GM21529 (cell line): ENCODE results near the gene PIGQ.

Source experiments
- ATAC-seq: cut with Tn5 transposase; IDR thresholded peaks from one replicate; pipeline ENCODE4 v1.9.1; 2021; ENCODE audit not compliant: unreplicated experiment

Gene PIGQ

DNA sequence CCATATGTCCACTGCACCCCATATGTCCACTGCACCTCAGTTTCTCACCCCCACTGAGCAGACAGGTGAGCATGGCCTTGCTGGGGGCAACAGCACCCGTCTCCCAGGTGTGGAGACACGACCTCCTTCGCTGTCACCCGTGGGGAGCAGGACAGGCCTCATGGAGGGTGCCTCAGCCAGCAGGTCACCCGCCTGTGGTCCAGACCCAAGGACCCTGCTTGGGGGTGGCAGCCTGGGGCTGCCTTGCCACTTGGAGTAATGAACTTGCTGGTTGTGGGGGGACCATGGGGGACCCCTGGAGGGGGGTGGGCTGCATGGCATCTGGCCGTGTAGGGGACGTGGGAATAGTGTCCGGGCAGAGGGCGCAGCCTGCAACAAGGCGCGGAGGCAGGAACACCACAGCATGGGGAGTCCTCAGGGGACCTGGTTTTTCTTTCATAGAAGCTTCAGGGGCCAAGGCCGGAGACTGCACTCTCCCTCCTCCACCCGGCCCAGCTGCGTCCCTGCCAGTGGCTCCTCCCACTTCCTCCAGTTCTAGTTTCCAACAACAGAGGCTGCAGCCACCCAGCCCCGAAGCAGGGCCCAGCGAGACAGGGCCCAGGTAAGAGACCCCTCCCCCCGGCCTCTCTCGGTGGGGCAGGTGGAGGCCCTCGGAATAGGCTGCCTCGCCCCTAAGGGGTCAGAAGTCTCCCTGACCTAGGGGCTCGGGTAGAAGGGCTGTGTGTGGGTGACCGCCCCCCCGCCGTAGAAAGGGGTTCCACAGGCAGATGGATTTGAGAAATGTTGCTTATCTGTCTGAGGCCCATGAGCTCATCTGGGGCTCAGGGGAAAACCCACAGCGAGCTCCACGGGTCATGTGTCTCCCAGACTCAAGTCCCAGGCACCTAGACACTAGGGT is 3.0 kb upstream of the PIGQ start, which contains the start of gene NHLRC4:
TSS of gene NHLRC4 (plus strand) at position 531 of the 898 bp plus-strand sequence. CDS start 1,043 bp downstream, outside the sequence.
- peak; percentile 53 for ATAC-seq

DNA sequence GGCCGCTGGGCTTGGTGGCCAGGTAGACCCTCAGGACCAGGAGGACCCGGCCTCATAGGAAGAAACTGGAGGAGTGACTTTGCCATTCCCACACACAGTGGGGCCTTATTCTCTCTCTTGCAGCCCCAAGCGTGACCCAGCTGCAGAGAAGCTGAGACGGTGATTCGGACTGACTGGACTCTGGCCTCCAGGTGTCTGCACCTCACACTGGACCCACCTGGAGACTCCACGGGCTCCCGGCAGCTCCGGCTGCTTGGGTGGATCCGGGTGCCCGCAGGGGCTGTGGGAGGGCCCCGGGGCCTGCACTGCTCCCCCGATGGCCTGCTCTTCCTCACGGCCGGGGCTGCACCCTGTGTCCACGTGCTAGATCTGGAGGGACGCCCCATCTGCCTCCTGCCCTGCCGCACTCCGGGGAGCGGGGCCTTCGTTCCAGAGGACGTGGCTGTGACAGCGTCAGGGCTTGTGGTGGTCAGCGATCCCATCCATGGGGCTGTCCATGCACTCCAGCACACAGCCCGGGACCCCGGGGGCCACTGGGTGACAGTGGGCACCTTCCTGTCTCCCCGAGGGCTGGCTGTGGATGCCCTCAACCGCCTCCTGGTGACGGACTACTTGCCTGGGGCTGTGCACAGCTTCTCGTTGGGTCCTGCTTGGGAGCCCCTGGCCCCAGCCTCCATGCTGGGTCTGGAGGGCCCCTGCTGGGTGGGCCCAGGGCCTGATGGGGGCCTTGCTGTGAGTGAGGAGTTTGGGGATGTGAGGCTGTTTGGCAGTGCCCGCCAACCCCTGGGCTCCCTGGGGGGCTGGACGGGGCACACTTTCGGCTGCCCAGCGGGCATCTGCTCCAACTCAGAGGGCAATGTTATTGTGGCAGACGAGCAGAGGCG is 2.2 kb upstream of the PIGQ start:
- no peak for ATAC-seq

DNA sequence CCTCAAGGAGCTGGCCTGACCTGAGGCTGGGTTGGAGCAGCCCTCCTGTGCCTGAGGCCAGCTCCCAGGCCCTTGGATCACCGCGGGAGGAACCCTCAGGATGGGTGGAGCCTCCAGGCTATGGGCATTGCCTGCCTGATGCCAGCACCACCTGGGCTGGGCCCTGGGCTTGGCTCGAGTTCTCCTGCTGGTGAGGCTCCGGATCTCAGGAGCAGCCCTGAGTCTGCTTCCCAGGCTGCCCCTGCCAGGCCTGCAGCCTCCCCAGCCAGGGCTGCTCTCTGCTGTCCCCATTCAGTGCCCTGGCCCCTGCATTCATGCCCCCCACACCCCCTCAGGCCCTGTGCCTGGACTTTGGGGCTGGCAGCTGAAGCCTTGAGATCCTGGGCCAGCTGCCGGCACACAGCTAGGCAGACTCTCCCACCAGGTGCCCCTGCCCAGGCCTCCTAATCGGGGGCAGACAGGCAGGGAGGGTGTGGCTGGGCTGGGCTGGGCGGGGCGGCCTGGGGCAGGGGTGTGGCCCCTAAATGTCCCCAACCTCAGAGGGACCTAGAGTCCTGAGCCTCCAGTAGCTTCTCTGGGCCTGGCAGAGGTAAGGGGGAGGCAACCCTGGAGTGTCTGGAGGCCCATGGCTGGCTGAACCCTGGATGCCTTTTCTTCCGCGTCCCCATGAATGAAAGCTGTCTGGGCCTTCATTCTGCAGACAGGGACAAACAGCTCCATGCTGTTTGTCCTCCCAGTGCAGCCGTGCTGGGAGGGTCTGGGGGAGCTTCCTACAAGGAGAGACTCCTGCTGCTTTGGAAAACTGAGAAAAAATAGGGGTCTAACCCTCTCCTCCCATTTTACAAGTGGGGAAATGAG is 1.1 kb upstream of the PIGQ start:
- ATAC-seq, result no peak

DNA sequence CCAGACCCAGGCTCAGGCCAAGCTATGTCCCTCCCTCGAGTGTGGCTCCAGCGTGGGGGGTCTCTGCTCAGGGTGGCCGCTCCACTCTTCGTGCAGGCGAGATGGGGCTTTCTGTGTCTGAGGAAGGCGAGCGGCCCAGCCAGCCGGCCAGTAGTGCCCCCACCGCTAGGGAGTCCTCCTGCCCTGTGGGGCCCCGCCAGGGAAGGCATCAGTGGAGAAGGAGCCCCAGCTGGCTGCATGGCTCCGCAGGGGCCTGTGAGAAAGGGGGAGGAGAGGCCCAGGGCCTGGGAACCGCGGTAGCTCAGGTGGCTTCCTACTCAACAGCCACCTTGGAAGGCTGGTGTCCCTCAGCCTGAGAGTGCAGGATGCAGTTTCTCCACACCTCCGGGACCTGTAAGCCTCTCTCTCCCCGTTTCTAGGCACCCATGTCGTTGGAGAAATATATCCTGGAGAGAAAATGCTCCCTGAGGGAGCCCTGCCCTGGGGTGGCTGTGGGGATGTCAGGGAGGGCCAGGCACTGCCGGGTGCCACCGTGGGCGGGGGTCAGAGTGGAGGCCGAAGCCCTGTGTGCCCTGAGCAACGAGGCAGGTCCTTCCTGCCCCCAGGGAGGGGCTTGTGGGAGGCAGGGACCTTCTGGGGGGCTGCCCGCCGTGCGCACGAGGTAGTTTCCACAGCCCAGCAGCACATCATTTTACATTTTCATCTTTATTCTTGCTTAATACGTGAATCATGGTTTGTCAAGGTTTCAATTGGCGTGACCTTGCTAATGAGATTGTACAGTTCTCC is 3.3 kb downstream of the PIGQ start:
- no peak for ATAC-seq

DNA sequence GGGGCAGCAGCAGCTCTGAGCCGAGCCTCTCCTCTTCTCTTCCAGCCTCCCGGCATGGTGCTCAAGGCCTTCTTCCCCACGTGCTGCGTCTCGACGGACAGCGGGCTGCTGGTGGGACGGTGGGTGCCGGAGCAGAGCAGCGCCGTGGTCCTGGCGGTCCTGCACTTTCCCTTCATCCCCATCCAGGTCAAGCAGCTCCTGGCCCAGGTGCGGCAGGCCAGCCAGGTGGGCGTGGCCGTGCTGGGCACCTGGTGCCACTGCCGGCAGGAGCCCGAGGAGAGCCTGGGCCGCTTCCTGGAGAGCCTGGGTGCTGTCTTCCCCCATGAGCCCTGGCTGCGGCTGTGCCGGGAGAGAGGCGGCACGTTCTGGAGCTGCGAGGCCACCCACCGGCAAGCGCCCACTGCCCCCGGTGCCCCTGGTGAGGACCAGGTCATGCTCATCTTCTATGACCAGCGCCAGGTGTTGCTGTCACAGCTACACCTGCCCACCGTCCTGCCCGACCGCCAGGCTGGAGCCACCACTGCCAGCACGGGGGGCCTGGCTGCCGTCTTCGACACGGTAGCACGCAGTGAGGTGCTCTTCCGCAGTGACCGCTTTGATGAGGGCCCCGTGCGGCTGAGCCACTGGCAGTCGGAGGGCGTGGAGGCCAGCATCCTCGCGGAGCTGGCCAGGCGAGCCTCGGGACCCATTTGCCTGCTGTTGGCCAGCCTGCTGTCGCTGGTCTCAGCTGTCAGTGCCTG is 4.4 kb downstream of the PIGQ start:
- no peak for ATAC-seq

DNA sequence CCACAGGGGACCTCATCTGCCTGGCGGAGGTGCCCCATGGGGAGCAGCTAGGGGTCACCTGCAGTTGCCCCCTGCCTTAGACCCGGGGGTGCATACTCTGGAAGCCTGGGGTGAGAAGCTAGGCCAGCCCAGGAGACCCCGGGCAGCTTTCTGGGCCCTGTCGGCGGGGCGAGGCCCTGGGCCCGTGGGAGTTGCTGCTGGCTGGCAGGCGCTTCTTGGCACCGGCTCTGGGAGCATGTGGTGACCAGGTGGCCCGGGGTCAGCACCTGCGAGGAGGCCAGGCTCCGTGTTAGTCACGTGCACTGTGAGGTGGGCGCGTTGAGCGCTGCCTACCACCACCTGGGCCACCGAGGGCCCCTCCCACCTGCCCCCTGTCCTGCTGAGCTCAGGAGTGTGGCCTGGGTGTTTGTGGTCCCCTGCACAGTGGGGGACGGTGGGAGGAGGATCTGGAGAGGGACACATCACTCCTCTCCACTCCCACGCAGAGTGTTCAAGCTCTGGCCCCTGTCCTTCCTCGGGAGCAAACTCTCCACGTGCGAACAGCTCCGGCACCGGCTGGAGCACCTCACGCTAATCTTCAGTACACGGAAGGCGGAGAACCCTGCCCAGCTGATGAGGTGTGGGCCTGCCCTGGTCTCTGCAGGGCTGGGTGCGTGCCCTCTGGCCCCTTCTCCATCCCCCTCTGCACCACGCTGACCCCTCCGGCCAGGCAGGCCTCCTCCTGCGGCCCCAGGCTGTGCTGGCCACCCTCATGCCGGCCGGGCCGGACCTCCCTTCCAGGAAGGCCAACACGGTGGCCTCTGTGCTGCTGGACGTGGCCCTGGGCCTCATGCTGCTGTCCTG is 5.8 kb downstream of the PIGQ start:
- no peak for ATAC-seq

DNA sequence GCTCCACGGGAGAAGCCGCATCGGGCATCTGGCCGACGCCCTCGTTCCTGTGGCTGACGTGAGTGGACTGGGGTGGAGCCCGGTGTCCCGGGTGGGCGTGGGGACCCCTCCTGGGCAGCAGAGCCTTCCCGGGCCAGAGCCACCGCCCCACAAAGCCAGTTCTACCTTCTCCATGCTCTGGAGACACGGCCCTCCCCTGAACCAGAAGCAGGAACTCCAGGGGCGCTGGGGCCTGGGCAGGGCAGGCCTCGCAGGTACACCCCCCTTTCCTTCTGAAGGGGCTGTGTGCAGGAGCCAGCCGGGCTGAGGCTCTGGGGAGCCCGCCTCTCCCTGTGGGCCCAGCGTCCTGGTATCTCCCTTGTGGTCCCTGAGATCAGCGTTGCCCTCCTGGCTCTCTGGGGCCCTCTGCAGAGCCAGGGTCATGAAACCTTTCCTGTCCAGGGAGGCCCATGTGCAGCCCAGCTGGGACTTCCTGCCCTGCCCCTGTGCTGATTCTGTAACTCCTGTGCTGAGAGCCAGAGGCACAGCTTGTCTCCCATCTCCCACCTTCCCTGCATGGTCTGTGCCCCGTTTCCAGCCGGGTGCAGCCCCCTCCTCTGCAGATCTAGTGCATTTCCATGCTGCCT is 6.5 kb downstream of the PIGQ start:
- ATAC-seq, result no peak

DNA sequence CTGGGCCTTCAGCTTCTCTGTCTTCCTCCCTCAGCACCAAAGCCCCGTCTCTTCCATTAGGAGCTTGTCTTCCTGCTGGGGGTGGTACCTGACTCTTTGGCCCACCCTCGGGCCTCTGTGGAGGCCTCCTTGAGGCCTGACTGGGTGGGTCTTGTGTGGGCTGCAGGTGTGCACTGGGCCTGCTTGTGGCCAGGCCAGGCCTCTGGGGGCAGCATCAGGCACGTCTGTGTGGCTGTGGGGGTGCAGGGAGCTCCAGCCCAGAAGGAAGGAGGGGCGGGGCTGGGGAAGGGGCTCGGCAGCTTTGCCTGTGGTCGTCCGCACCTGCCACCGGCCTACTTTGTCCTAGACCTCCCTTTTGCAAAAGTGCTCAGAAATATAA is 7.0 kb downstream of the PIGQ start:
- ATAC-seq, result no peak

DNA sequence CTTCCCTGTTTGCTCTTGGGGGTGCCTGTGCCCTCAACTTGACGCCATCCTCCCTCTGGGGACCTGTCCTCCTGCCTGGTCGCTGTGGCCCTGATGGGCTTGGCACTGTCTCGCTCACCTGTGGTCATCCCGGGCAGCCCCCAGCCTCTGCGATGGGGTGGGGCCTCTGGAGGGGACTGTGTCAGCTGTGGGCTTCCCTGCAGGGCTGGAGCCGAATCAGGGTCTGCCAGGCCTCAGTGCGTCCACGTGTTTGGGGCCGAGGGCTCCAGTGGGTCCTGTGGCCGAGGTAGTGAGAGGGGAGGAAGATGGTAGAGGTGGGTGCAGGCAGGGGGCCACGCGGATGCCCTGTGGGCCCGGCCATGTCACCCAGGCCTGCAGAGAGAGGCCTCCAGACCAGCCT is 8.0 kb downstream of the PIGQ start:
- ATAC-seq, result no peak

DNA sequence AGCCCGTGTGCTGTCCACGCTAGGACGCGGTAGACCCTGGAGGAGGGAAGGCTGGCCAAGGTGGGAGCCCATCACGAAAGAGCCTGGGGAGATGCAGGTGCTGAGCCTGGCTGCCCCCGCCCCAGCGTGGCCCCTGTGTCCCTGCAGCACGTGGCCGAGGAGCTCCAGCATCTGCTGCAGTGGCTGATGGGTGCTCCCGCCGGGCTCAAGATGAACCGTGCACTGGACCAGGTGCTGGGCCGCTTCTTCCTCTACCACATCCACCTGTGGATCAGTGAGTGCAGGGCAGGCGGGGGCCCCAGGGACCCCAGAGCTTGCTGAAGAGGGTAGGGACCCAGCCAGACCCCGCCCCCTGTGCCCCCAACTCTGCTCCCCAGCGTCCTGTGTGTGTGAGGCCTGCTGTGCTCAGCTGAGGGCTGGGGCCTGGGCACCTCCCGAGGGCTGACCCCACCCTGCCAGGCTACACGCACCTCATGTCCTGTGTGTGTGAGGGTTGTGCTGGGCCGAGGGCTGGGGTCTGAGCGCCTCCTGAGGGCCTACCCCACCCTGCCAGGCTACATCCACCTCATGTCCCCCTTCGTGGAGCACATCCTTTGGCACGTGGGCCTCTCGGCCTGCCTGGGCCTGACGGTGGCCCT is 8.6 kb downstream of the PIGQ start:
- ATAC-seq, result no peak

DNA sequence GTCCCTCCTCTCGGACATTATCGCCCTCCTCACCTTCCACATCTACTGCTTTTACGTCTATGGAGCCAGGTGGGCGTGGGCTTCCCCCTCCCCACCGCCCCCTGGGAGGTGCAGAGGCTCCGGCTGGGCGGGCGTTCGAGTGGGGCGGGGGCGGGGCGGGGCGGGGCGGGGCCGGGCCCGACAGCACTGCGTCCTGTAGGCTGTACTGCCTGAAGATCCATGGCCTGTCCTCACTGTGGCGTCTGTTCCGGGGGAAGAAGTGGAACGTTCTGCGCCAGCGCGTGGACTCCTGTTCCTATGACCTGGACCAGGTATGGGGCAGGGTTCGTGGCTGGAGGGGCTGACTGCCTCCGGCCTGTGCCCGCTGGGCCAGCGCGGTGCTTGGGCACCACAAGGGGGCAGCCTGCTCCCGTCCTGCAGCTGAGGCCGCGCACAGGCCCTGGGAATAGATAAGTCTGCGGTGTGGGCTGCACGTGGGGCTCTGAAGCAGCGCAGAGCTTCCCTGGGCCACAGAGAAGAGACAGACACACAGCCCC is 9.2 kb downstream of the PIGQ start:
- ATAC-seq, result peak; percentile 47

DNA sequence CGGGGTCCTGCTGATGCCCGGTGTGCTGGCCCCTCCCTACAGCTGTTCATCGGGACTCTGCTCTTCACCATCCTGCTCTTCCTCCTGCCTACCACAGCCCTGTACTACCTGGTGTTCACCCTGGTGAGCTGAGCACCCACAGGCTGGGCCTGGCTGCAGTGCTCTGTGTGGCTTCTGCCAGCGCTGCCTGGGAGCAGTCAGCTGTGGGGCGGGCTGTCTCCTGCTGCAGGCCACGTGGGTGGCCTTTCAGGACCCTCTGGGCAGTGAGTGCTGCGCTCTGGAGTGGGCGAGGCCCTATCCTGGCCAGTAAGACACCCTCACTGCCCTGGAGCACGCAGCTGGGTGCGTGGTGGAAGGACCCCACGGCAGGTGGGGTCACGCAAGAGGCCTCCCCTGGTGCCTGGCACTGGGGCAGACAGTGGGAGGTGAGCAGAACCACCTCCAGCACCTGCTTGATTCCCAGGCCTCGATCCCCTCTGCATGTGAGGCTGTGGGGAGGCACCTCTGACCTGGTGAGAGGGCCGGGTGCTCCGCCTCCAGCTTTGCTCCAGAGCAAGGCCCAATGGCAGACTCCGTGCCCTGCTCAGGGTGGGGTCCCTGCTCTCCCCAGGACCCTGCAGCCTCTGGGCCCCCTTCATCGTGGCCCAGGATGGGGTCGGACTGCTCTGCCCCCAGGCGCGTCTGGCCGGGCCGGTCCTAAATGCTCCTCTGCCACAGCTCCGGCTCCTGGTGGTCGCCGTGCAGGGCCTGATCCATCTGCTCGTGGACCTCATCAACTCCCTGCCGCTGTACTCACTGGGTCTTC is 10.6 kb downstream of the PIGQ start:
- no peak for ATAC-seq

DNA sequence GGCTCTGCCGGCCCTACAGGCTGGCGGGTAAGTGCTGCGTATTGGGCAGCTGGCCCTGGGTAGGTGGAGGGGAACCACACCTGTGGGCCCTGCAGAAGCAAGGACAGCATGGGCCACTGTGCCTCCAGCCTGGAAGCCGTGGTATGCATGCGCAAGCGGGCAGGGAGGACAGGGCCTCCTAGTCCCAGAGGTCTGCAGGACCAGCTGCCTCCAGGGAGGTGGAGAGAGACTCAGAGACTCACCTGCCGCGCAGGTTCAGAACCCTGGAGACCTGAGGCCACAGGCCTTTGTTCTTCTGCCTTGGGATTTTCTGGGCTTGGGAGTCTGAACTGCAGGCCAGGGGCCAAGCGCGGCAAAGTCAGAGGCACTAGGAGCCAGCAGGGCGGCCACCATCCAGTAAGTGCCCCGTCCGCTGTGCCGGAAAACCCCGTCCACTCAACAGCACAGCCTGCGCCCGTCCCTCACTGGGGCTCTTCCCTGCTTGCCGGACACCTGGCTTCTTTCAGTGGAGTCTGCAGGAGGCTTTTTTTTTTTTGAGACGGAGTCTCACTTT is 11.3 kb downstream of the PIGQ start:
- no peak for ATAC-seq

DNA sequence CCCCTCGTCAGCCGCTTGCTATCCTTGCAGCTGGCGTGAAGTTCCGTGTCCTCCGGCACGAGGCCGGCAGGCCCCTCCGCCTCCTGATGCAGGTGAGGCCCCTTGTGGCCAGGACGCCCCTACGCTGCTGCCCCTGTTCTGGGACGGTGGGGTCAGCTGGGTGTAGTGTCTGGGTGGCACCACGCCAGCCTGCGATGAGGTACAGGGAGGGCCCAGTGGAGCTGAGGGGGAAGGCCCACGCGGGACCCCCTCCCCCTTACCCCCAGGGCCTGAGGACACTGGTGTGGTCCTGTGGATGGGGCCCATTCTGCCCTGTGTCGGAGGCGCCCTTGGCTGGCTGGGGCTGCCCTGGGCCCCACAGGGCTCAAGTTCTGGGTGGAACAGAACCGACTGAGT is 12.4 kb downstream of the PIGQ start:
- ATAC-seq, result no peak

DNA sequence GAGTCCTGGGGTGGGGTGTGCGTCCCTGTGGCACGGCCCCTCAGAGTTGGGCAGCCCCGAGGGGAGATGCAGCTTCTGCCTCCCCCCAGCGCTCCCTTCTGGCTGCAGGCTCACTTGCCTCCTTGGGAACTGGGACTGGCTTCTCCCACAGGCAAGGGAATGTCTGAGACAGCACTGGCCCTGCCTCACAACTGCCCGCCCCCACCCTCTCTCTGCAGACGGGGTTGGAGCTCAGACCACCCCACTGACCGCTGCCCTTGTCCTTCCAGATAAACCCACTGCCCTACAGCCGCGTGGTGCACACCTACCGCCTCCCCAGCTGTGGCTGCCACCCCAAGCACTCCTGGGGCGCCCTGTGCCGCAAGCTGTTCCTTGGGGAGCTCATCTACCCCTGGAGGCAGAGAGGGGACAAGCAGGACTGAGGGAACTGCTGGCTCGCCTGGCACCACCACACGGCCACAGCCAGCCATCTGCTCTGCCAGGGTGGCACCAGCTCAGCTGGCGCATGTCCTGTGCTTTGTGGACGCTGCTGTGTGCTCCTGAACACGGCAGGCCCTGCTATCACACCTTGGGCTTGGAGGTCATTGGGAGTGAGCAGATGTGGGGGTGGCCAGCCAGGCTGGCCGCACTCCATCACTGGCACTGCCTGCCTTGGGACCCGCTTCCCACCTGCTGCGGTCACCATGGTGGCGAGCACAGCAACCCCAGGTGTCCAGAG is 13.0 kb downstream of the PIGQ start:
- ATAC-seq, result no peak

DNA sequence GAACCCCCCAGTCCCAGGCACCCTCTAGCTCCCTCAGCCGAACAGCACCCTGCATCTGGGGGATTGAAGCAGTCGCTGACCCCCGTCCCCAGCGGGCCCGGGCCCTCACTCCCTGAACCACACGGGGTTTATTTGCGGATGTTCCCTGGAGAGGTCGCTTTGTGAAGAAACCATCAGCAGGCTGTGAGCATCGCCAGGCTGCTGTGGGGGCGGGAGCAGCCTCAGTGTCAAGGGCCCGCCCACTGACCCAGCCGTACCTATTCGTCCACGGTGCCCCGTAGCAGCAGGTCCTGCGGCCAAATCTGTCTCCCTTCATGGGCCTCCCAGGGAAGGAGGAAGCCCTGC is 13.7 kb downstream of the PIGQ start:
- no peak for ATAC-seq
